ENCODE data around the gene DPP6. TPM values are rescaled to one million over a fixed set of nuclear protein-coding genes. Genes with fewer than 3 reads are reported as not detected.
"Not testable (repeated sequence)": the region's sequence is repeated elsewhere in the genome, so short reads cannot be mapped to it uniquely, and the experiment has no call there.

DPP6 gene
- total and polyA plus RNA-seq, 7 donors, result 0.18 to 1.8 (median 0.57) TPM

DNA sequence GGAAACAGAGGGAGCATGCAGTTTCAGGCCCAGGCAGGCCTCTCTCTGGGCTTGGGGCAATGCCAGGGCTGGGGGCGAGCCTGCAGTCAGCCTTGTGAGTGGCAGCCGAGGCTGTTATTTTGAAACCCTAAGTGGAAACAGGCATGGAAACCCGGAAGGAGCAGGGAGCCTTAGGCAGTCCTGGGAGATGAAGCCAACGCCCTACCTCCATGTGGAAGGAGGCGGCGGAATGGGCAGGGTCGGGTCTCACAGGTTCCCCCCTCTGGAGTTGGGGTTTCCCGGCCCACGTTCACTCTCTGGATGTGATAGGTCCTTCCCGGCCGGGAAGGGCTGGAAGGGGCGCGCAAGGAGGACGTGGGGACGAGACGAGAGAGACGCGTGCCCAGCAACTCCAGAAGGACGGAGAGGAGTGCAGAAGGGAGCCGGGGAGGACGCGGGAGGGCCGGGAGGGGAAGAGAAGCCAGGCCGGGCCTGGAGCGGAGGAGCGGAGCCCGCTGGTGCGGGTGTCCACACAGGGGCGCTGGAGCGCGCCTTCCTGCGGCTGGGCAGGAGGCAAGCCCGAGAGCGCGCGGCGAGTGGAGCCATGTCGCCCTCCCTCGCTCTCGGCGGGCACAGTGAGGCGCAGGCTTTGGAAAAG is 1.1 kb upstream of the DPP6 start:
- H3K36me3 ChIP-seq (ENCODE audit: insufficient read depth in 1 of 2, low read depth in 1 of 2); H3K4me3 ChIP-seq; DNase-seq; H3K27ac ChIP-seq; intact Hi-C loops (cut with DNase I); H3K4me1 ChIP-seq; H3K9me3 ChIP-seq: not testable (repeated sequence)
- 7 to 9% (median 7%) methylated on average over 9 to 21 of the region's 42 CpGs for whole genome bisulfite sequencing, 3 donors
- peak; percentile 76 to 96 (median 86) for ATAC-seq
- H3K27me3 ChIP-seq (ENCODE audit: insufficient read depth in 3 of 3, low read length in 2 of 3), result peaks cover 0 to 11% (median 4%) of the 10 kb centered on the region in 3 donors

GRCh38 chr7:154052530-154053252 is 493 bp downstream of the DPP6 start:
- Histone ChIP-seq H3K4me3 (peak overlapping the region; percentile 32), H3K27me3 (ENCODE audit: insufficient read depth in 3 of 3, low read length in 2 of 3) (peaks cover 0 to 11% (median 4%) of the 10 kb centered on the region in 3 donors)
- H3K27ac ChIP-seq; H3K4me1 ChIP-seq; DNase-seq; H3K9me3 ChIP-seq; H3K36me3 ChIP-seq (ENCODE audit: insufficient read depth in 1 of 2, low read depth in 1 of 2); intact Hi-C loops (cut with DNase I); ATAC-seq: not testable (repeated sequence)
- 0 to 1% (median 1%) methylated on average over 26 to 79 of the region's 83 CpGs for WGBS, 3 donors

GRCh38 chr7:154053466-154054312 is 1.5 kb downstream of the DPP6 start:
- WGBS, 3 donors, result 34 to 40% (median 39%) methylated on average over 9 to 10 of the region's 16 CpGs
- H3K27me3 ChIP-seq (ENCODE audit: insufficient read depth in 3 of 3, low read length in 2 of 3), result peaks cover 0 to 11% (median 4%) of the 10 kb centered on the region in 3 donors
- H3K9me3 ChIP-seq; H3K36me3 ChIP-seq (ENCODE audit: insufficient read depth in 1 of 2, low read depth in 1 of 2); ATAC-seq; H3K4me1 ChIP-seq; DNase-seq; H3K4me3 ChIP-seq; intact Hi-C loops (cut with DNase I); H3K27ac ChIP-seq: not testable (repeated sequence)

DNA sequence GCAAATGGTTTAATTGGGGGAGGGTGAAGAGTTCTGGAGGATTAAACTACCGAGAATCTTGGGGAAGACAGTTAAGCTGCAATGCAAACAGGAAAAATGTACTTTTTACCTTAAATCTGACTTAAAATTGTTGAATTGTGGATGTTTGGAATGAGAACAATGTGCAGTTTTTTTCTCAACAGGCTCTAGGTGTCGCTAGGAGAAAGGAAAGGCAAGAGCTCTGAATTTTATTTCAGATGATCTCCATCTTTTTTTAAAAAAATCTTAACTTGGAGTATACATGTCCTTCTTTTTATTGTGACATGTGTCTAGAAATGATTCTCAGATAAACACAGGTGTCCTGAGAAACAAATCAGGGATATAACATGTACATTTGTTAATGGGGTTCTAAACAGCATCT is 2.5 kb downstream of the DPP6 start:
- intact Hi-C loops (cut with DNase I); H3K9me3 ChIP-seq; H3K27ac ChIP-seq; ATAC-seq; H3K4me3 ChIP-seq; H3K4me1 ChIP-seq; H3K36me3 ChIP-seq (ENCODE audit: insufficient read depth in 1 of 2, low read depth in 1 of 2); DNase-seq: not testable (repeated sequence)
- peaks cover 0 to 11% (median 4%) of the 10 kb centered on the region in 3 donors for H3K27me3 ChIP-seq (ENCODE audit: insufficient read depth in 3 of 3, low read length in 2 of 3)
- 11 to 16% methylated on average over 1 of the region's 2 CpGs; no CpG with 5 or more reads in 1 of the 3 donors for WGBS, 3 donors

DNA sequence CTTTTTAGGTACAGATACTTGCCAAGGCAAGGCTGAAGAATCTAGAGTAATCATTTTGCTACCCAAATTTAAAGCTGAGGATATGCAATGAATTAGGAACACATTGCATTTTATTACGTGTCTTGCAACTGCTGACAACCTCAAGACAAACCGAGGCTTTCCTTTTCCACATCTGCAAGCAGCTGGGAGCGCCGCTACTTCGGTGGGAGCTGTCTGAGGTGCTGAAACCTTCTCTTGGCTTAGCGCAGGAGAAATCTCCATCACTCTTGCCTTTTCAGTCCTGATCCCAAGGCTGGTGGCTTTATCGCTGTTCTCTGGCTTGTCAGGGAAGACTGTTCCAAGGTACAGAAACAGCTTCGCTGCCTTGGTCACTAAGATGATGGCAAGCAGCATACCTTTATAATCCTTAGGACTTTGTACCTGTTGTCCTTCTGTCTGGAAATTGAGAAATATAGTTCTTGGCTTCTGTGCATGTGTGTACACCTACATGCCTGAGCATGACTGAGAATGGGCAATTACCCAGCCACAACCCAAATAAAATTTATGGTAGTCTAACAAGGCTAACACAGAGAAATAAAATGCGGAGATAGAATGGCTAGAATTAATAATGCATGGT is 3.4 kb downstream of the DPP6 start:
- H3K9me3 ChIP-seq; ATAC-seq; intact Hi-C loops (cut with DNase I); H3K4me3 ChIP-seq; H3K27ac ChIP-seq; DNase-seq; H3K36me3 ChIP-seq (ENCODE audit: insufficient read depth in 1 of 2, low read depth in 1 of 2); H3K4me1 ChIP-seq: not testable (repeated sequence)
- H3K27me3 ChIP-seq (ENCODE audit: insufficient read depth in 3 of 3, low read length in 2 of 3), result peaks cover 0 to 11% (median 4%) of the 10 kb centered on the region in 3 donors
- WGBS, 3 donors, result 11 to 12% (median 11%) methylated on average over 9 of the region's 9 CpGs

DNA sequence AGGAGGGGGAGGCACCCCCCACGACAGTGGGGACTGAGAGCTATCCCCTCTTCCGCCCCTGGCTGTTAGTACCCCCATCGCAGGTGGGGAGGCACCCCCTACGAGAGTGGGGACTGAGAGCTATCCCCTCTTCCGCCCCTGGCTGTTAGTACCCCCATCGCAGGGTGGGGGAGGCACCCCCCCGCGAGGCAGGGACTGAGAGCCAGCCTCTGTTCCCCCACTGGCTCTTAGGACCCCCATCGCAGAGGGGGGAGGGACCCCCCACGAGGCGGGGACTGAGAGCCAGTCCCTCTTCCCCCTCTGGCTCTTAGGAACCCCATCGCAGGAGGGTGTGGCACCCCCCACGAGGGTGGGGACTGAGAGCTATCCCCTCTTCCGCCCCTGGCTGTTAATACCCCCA is 6.6 kb downstream of the DPP6 start:
- H3K27me3 ChIP-seq (ENCODE audit: insufficient read depth in 3 of 3, low read length in 2 of 3); H3K4me1 ChIP-seq; ATAC-seq; H3K9me3 ChIP-seq; intact Hi-C loops (cut with DNase I); H3K27ac ChIP-seq; DNase-seq; H3K36me3 ChIP-seq (ENCODE audit: insufficient read depth in 1 of 2, low read depth in 1 of 2); H3K4me3 ChIP-seq: not testable (repeated sequence)
- WGBS, 3 donors, result 88 to 94% (median 90%) methylated on average over 10 to 14 of the region's 14 CpGs

DNA sequence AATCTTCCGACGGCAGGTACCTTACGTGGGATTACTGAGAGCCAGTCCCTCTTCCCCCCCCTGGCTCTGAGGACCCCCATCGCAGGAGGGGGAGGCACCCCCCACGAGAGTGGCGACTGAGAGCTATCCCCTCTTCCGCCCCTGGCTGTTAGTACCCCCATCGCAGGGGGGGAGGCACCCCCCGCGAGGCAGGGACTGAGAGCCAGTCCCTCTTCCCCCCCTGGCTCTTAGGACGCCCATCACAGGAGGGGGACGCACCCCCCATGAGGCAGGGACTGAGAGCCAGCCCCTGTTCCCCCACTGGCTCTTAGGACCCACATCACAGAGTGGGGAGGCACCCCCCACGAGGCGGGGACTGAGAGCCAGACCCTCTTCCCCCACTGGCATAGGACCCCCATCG is 8.4 kb downstream of the DPP6 start:
- not testable (repeated sequence) for ATAC-seq, H3K27ac ChIP-seq
- 75 to 87% (median 83%) methylated on average over 4 to 15 of the region's 15 CpGs for WGBS, 3 donors

More for the DNA sequence above, 8.4 kb downstream of the DPP6 start:
- H3K4me1 ChIP-seq; H3K36me3 ChIP-seq (ENCODE audit: insufficient read depth in 1 of 2, low read depth in 1 of 2); H3K27me3 ChIP-seq (ENCODE audit: insufficient read depth in 3 of 3, low read length in 2 of 3); H3K9me3 ChIP-seq; DNase-seq; intact Hi-C loops (cut with DNase I); H3K4me3 ChIP-seq: not testable (repeated sequence)
